Thyroid gland (tissue), 4 donors: Measurements from ENCODE around the gene ITGA1. TPM values are rescaled to one million over a fixed set of nuclear protein-coding genes. Genes with fewer than 3 reads are reported as not detected.

ENCODE experiments used
- DNase-seq, 2 donors: peaks; one replicate each; pipeline ENCODE4 v3.0.0-alpha.2; 2019
- H3K27ac ChIP-seq, 3 donors: fragments of 200-600 bp; sonication (generic); 1 replicate in 2 of 3; 2 replicates in 1 of 3; pipeline ENCODE4 v1.5.1; 2016 to 2019; ENCODE audit warnings: mild to moderate bottlenecking in 1 of 3, moderate library complexity in 1 of 3
- H3K27me3 ChIP-seq: fragments of 200-600 bp; sonication (generic); one replicate; pipeline ENCODE4 v1.5.1; 2019
- H3K36me3 ChIP-seq, 2 donors: fragments of 200-600 bp; sonication (generic); one replicate each; pipeline ENCODE4 v1.5.1; 2016 to 2019
- H3K4me1 ChIP-seq, 2 donors: fragments of 200-600 bp; sonication (generic); one replicate each; pipeline ENCODE4 v1.5.1; 2017 to 2019
- H3K4me3 ChIP-seq, 3 donors: fragments of 200-600 bp; sonication (generic); replicated peaks in 1 of 3; 1 replicate in 2 of 3; 2 replicates in 1 of 3; pipeline ENCODE4 v1.5.1; 2016; ENCODE audit warnings: mild to moderate bottlenecking in 1 of 3
- H3K9me3 ChIP-seq: fragments of 200-600 bp; sonication (generic); one replicate; pipeline ENCODE4 v1.5.1; 2017
- CTCF ChIP-seq, 6 experiments: fragments of 200-600 bp in 3 of 6; fragments of 450-650 bp in 3 of 6; sonication (generic) in 3 of 6; IDR thresholded peaks; one replicate each; pipeline ENCODE4 v1.5.1; 2016 to 2019; ENCODE audit warnings: antibody characterized with exemption in 6 of 6, mild to moderate bottlenecking in 2 of 6, inconsistent platforms in 1 of 6, moderate library complexity in 1 of 6
- POLR2A ChIP-seq, 2 donors: fragments of 450-650 bp; IDR thresholded peaks; one replicate each; pipeline ENCODE4 v1.6.1; 2017; ENCODE audit warnings: antibody characterized with exemption in 2 of 2, mild to moderate bottlenecking in 2 of 2, moderate library complexity in 1 of 2
- WGBS, 2 donors: methylation state at CpG; one replicate each; pipeline ENCODE4 v1.1.5; 2017; 5-methylcytosine and 5-hydroxymethylcytosine counted together
- intact Hi-C: fragments of 100-400 bp; cut with DNase I; formaldehyde crosslinking; loops from one replicate; pipeline ENCODE4 v1.15.1; 2023
- total RNA-seq, 4 donors: library from RNA; depleted of rRNA; stranded (reverse); fragments of >200 nt; gene quantifications; one replicate each; pipeline ENCODE4 v1.2.3, GENCODE V29; 2016

The ITGA1 gene
- total RNA-seq, 4 donors from 2014 or later, result 38.7 to 85.9 (median 52.6) TPM

- 96 to 98% methylated on average over 2 of the region's 2 CpGs for WGBS, 2 donors
- Histone ChIP-seq H3K27me3 (no peaks in the 10 kb centered on the region), H3K4me1 (peaks cover 5 to 17% of the 10 kb centered on the region in 2 donors), H3K36me3 (no peaks in the 10 kb centered on the region), H3K27ac (no peak overlapping the region), H3K4me3 (no peak overlapping the region), H3K9me3 (no peaks in the 10 kb centered on the region)
- no peak for DNase-seq
- TF ChIP-seq POLR2A (IDR thresholded peaks at IDR 0.05) (no peak), CTCF (IDR thresholded peaks at IDR 0.05) (no peak)
- intact Hi-C loops, result no loop called here
These were observed 205.7 kb downstream of the ITGA1 start for GRCh38 chr5:52993367-52993766.

GRCh38 chr5:52994266-52994665 is 206.6 kb downstream of the ITGA1 start:
- TF ChIP-seq POLR2A (IDR thresholded peaks at IDR 0.05) (no peak), CTCF (IDR thresholded peaks at IDR 0.05) (no peak)
- Histone ChIP-seq H3K4me1 (peaks cover 5 to 10% of the 10 kb centered on the region in 2 donors), H3K36me3 (no peaks in the 10 kb centered on the region), H3K27ac (no peak overlapping the region), H3K9me3 (no peaks in the 10 kb centered on the region), H3K4me3 (no peak overlapping the region), H3K27me3 (no peaks in the 10 kb centered on the region)
- DNase-seq, result no peak
- intact Hi-C loops, result no loop called here
- 95 to 100% methylated on average over 1 of the region's 1 CpG for WGBS, 2 donors

GRCh38 chr5:52995095-52995494 is 207.4 kb downstream of the ITGA1 start:
- H3K27me3 ChIP-seq, result no peaks in the 10 kb centered on the region

GRCh38 chr5:52995914-52996313 is 208.2 kb downstream of the ITGA1 start:
- WGBS, 2 donors, result 93 to 98% methylated on average over 1 of the region's 1 CpG
- peaks cover 0 to 5% of the 10 kb centered on the region in 2 donors for H3K4me1 ChIP-seq
- no peaks in the 10 kb centered on the region for H3K9me3 ChIP-seq
- no peaks in the 10 kb centered on the region for H3K27me3 ChIP-seq
- H3K36me3 ChIP-seq, result no peaks in the 10 kb centered on the region
- intact Hi-C loops, result no loop called here
- no peak for DNase-seq
- H3K4me3 ChIP-seq, result no peak overlapping the region
- no peak overlapping the region for H3K27ac ChIP-seq
- TF ChIP-seq CTCF (IDR thresholded peaks at IDR 0.05), result no peak
- TF ChIP-seq POLR2A (IDR thresholded peaks at IDR 0.05), result no peak

More at GRCh38 chr5:52995095-52995494, 207.4 kb downstream of the ITGA1 start:
- Histone ChIP-seq H3K4me3 (no peak overlapping the region), H3K27ac (no peak overlapping the region), H3K4me1 (peaks cover 5 to 6% of the 10 kb centered on the region in 2 donors), H3K9me3 (no peaks in the 10 kb centered on the region), H3K36me3 (no peaks in the 10 kb centered on the region)
- intact Hi-C loops, result no loop called here
- TF ChIP-seq CTCF (IDR thresholded peaks at IDR 0.05) (no peak), POLR2A (IDR thresholded peaks at IDR 0.05) (no peak)
- no peak for DNase-seq
- 84 to 93% methylated on average over 1 of the region's 1 CpG for WGBS, 2 donors

GRCh38 chr5:52996979-52997378 is 209.3 kb downstream of the ITGA1 start:
- H3K9me3 ChIP-seq, result no peaks in the 10 kb centered on the region
- no peak for TF ChIP-seq CTCF (IDR thresholded peaks at IDR 0.05)
- no peak for TF ChIP-seq POLR2A (IDR thresholded peaks at IDR 0.05)
- no peaks in the 10 kb centered on the region for H3K36me3 ChIP-seq
- intact Hi-C loops, result no loop called here
- no peaks in the 10 kb centered on the region for H3K27me3 ChIP-seq
- no peak overlapping the region for H3K27ac ChIP-seq
- WGBS, 2 donors, result 80 to 89% methylated on average over 1 of the region's 1 CpG
- peaks cover 0 to 5% of the 10 kb centered on the region in 2 donors for H3K4me1 ChIP-seq
- H3K4me3 ChIP-seq, result no peak overlapping the region
- no peak for DNase-seq
